HEK293T (cell line): ENCODE results near the gene ASB18.

Experiments used
- CTCF ChIA-PET: fragments of 350-600 bp; formaldehyde crosslinking; extraction: SDS; loops from one replicate; lab custom pipeline; 2021; ENCODE audit warnings: antibody characterized with exemption, inconsistent platforms; lab: Yijun Ruan, JAX
- POLR2A ChIA-PET: fragments of 350-600 bp; formaldehyde crosslinking; extraction: SDS; loops from one replicate; lab custom pipeline; 2020; ENCODE audit warnings: antibody characterized with exemption, inconsistent platforms; lab: Yijun Ruan, JAX
- DNase-seq: peaks from one replicate; pipeline ENCODE4 v3.0.0; 2012; ENCODE audit warnings: mixed read lengths; ENCODE audit errors: extremely low spot score
- ARNT ChIP-seq: fragments of 450-650 bp; IDR thresholded peaks from 2 replicates; pipeline ENCODE4 v1.6.1; 2017; ENCODE audit warnings: mild to moderate bottlenecking
- BHLHE40 ChIP-seq: fragments of 450-650 bp; IDR thresholded peaks from 2 replicates; pipeline ENCODE4 v1.6.1; 2016; ENCODE audit warnings: mild to moderate bottlenecking, moderate library complexity, borderline replicate concordance
- CTBP1 ChIP-seq: fragments of 450-650 bp; IDR thresholded peaks from 2 replicates; pipeline ENCODE4 v1.6.1; 2016; ENCODE audit warnings: borderline replicate concordance
- ELF4 ChIP-seq: fragments of 450-650 bp; IDR thresholded peaks from 2 replicates; pipeline ENCODE4 v1.6.1; 2017; ENCODE audit warnings: antibody characterized with exemption
- FOXA1 ChIP-seq: fragments of 450-650 bp; IDR thresholded peaks from 2 replicates; pipeline ENCODE4 v1.6.1; 2016; ENCODE audit warnings: mild to moderate bottlenecking
- FOXK2 ChIP-seq: fragments of 450-650 bp; IDR thresholded peaks from 2 replicates; pipeline ENCODE4 v1.6.1; 2016; ENCODE audit warnings: mild to moderate bottlenecking
- FOXM1 ChIP-seq: fragments of 450-650 bp; IDR thresholded peaks from 2 replicates; pipeline ENCODE4 v1.6.1; 2017; ENCODE audit warnings: mild to moderate bottlenecking, borderline replicate concordance
- HDGF ChIP-seq: fragments of 450-650 bp; IDR thresholded peaks from 2 replicates; pipeline ENCODE4 v1.6.1; 2017; ENCODE audit warnings: antibody characterized with exemption, borderline replicate concordance
- L3MBTL2 ChIP-seq: fragments of 450-650 bp; conservative IDR thresholded peaks from 2 replicates; pipeline ENCODE4 v1.6.1; 2016; ENCODE audit warnings: mild to moderate bottlenecking
- LEF1 ChIP-seq: fragments of 450-650 bp; IDR thresholded peaks from 2 replicates; pipeline ENCODE4 v1.6.1; 2017; ENCODE audit warnings: mild to moderate bottlenecking, borderline replicate concordance
- NFRKB ChIP-seq: fragments of 450-650 bp; IDR thresholded peaks from 2 replicates; pipeline ENCODE4 v1.6.1; 2016; ENCODE audit warnings: mild to moderate bottlenecking, moderate library complexity
- PKNOX1 ChIP-seq: fragments of 450-650 bp; IDR thresholded peaks from 2 replicates; pipeline ENCODE4 v1.6.1; 2016
- SP1 ChIP-seq: fragments of 450-650 bp; IDR thresholded peaks from 2 replicates; pipeline ENCODE4 v1.6.1; 2017
- SUZ12 ChIP-seq: fragments of 450-650 bp; IDR thresholded peaks from 2 replicates; pipeline ENCODE4 v1.6.1; 2016; ENCODE audit warnings: mild to moderate bottlenecking
- TARDBP ChIP-seq: fragments of 450-650 bp; IDR thresholded peaks from 2 replicates; pipeline ENCODE4 v1.6.1; 2016
- ZNF384 ChIP-seq: fragments of 450-650 bp; IDR thresholded peaks from 2 replicates; pipeline ENCODE4 v1.6.1; 2016

The ASB18 gene

GRCh38 chr2:236252602-236253001, 11.6 kb downstream of the ASB18 start:
- TF ChIP-seq L3MBTL2 (no peak), LEF1 (no peak), TARDBP (no peak), CTBP1 (no peak), PKNOX1 (no peak), SP1 (no peak), NFRKB (no peak), HDGF (no peak), ELF4 (no peak), FOXM1 (no peak)
- DNase-seq: no peak
- POLR2A ChIA-PET: no interaction called here
- CTCF ChIA-PET: no interaction called here

- no peak for TF ChIP-seq CTBP1
- no peak for TF ChIP-seq SP1
- TF ChIP-seq TARDBP: no peak
- TF ChIP-seq HDGF: no peak
- TF ChIP-seq ZNF384: no peak
- TF ChIP-seq FOXM1: no peak
- TF ChIP-seq ELF4: no peak
- CTCF ChIA-PET: no interaction called here
- POLR2A ChIA-PET: no interaction called here
- no peak for DNase-seq
These were observed 13.2 kb downstream of the ASB18 start for GRCh38 chr2:236250909-236251579.

GRCh38 chr2:236250286-236250685, 13.9 kb downstream of the ASB18 start:
- no peak for DNase-seq
- CTCF ChIA-PET: no interaction called here
- POLR2A ChIA-PET: no interaction called here
- no peak for TF ChIP-seq BHLHE40
- no peak for TF ChIP-seq ZNF384
- no peak for TF ChIP-seq ELF4
- no peak for TF ChIP-seq LEF1
- TF ChIP-seq FOXA1: no peak
- no peak for TF ChIP-seq PKNOX1

- no peak for DNase-seq
- TF ChIP-seq ARNT (no peak), LEF1 (no peak), SUZ12 (no peak), FOXK2 (no peak), NFRKB (no peak), TARDBP (no peak), PKNOX1 (no peak), SP1 (no peak), L3MBTL2 (no peak), ZNF384 (no peak), FOXA1 (no peak), ELF4 (no peak), BHLHE40 (no peak), FOXM1 (no peak), HDGF (no peak), CTBP1 (no peak)
- ChIA-PET POLR2A (no interaction called here), CTCF (no interaction called here)
These were observed 15.1 kb downstream of the ASB18 start for GRCh38 chr2:236249066-236249465.

- DNase-seq: no peak
- POLR2A ChIA-PET: no interaction called here
- TF ChIP-seq SP1: no peak
- no peak for TF ChIP-seq PKNOX1
- TF ChIP-seq HDGF: no peak
- no peak for TF ChIP-seq BHLHE40
- TF ChIP-seq L3MBTL2: no peak
- no peak for TF ChIP-seq TARDBP
- no peak for TF ChIP-seq ELF4
- no peak for TF ChIP-seq ZNF384
- TF ChIP-seq LEF1: no peak
- no peak for TF ChIP-seq CTBP1
- no peak for TF ChIP-seq SUZ12
- TF ChIP-seq ARNT: no peak
- TF ChIP-seq NFRKB: no peak
- no peak for TF ChIP-seq FOXK2
- TF ChIP-seq FOXA1: no peak
- TF ChIP-seq FOXM1: no peak
- CTCF ChIA-PET: no interaction called here
These were observed 17.4 kb downstream of the ASB18 start for GRCh38 chr2:236246711-236247246.

GRCh38 chr2:236244256-236244655, 19.9 kb downstream of the ASB18 start:
- CTCF ChIA-PET: no interaction called here
- POLR2A ChIA-PET: no interaction called here

More at GRCh38 chr2:236244256-236244655, 19.9 kb downstream of the ASB18 start:
- TF ChIP-seq TARDBP (no peak), LEF1 (no peak), ARNT (no peak), NFRKB (no peak), FOXK2 (no peak), SP1 (no peak), PKNOX1 (no peak), L3MBTL2 (no peak), FOXA1 (no peak), ZNF384 (no peak), FOXM1 (no peak), HDGF (no peak)
- DNase-seq: no peak
